Measurements from ENCODE around the gene DYNLRB1.
"Not testable (repeated sequence)": the region's sequence is repeated elsewhere in the genome, so short reads cannot be mapped to it uniquely, and the experiment has no call there.

The DYNLRB1 gene

GRCh38 chr20:34516247-34517113, at the start of gene DYNLRB1:
DYNLRB1 (plus strand) TSS chr20:34516422; CDS start chr20:34516459, 37 bp downstream.
- H3K4me3 ChIP-seq (ENCODE audit: low read depth, low read length): peak within 1 kb of the TSS; percentile 92
- TF ChIP-seq CTCF (IDR thresholded peaks at IDR 0.05; ENCODE audit: low read depth, low read length): no peak

- TF ChIP-seq CTCF (IDR thresholded peaks at IDR 0.05; ENCODE audit: low read depth, low read length): no peak
- no peak overlapping the region for H3K4me3 ChIP-seq (ENCODE audit: low read depth, low read length)
Measured at GRCh38 chr20:34468951-34469350, 47.3 kb upstream of the DYNLRB1 start.

GRCh38 chr20:34472246-34472925, 43.8 kb upstream of the DYNLRB1 start:
- no peak for TF ChIP-seq CTCF (IDR thresholded peaks at IDR 0.05; ENCODE audit: low read depth, low read length)
- no peak overlapping the region for H3K4me3 ChIP-seq (ENCODE audit: low read depth, low read length)

- TF ChIP-seq CTCF (IDR thresholded peaks at IDR 0.05; ENCODE audit: low read depth, low read length): peak; percentile 23; the same call in 1 of the 2 replicates
- H3K4me3 ChIP-seq (ENCODE audit: low read depth, low read length): no peak overlapping the region
Measured at GRCh38 chr20:34473262-34473883, 42.8 kb upstream of the DYNLRB1 start.

GRCh38 chr20:34475979-34476736, 40.1 kb upstream of the DYNLRB1 start:
- no peak overlapping the region for H3K4me3 ChIP-seq (ENCODE audit: low read depth, low read length)
- peak; percentile 43; the same call in 1 of the 2 replicates for TF ChIP-seq CTCF (IDR thresholded peaks at IDR 0.05; ENCODE audit: low read depth, low read length)

- TF ChIP-seq CTCF (IDR thresholded peaks at IDR 0.05; ENCODE audit: low read depth, low read length): no peak
- no peak overlapping the region for H3K4me3 ChIP-seq (ENCODE audit: low read depth, low read length)
Measured at GRCh38 chr20:34479627-34480026, 36.6 kb upstream of the DYNLRB1 start.

GRCh38 chr20:34482154-34482553, 34.1 kb upstream of the DYNLRB1 start:
- not testable (repeated sequence) for H3K4me3 ChIP-seq (ENCODE audit: low read depth, low read length)

GRCh38 chr20:34483585-34484220, 32.5 kb upstream of the DYNLRB1 start:
- not testable (repeated sequence) for H3K4me3 ChIP-seq (ENCODE audit: low read depth, low read length)
